ENCODE measurements around the gene ARHGEF10L. TPM values are rescaled to one million over a fixed set of nuclear protein-coding genes. Genes with fewer than 3 reads are reported as not detected.

The ARHGEF10L gene
- total RNA-seq, 1 donor from 2014 or later, result 20.4 TPM

GRCh38 chr1:17669866-17670451 lies 130.5 kb downstream of the ARHGEF10L start:
- DNase-seq (ENCODE audit: extremely low read depth, low read depth, low spot score), result no peak

- DNase-seq (ENCODE audit: extremely low read depth, low read depth, low spot score), result no peak
Measured at GRCh38 chr1:17670587-17671313, 131.3 kb downstream of the ARHGEF10L start.

GRCh38 chr1:17671314-17671705 lies 131.8 kb downstream of the ARHGEF10L start:
- no peak for DNase-seq (ENCODE audit: extremely low read depth, low read depth, low spot score)

GRCh38 chr1:17671741-17672140 lies 132.2 kb downstream of the ARHGEF10L start:
- DNase-seq (ENCODE audit: extremely low read depth, low read depth, low spot score), result no peak

GRCh38 chr1:17672226-17672625 lies 132.7 kb downstream of the ARHGEF10L start:
- no peak for DNase-seq (ENCODE audit: extremely low read depth, low read depth, low spot score)

GRCh38 chr1:17673329-17674072 lies 134.0 kb downstream of the ARHGEF10L start:
- DNase-seq (ENCODE audit: extremely low read depth, low read depth, low spot score), result no peak

- no peak for DNase-seq (ENCODE audit: extremely low read depth, low read depth, low spot score)
Measured at GRCh38 chr1:17674726-17675500, 135.4 kb downstream of the ARHGEF10L start.

GRCh38 chr1:17675744-17676143 lies 136.2 kb downstream of the ARHGEF10L start:
- DNase-seq (ENCODE audit: extremely low read depth, low read depth, low spot score), result no peak

- DNase-seq (ENCODE audit: extremely low read depth, low read depth, low spot score), result no peak
Measured at GRCh38 chr1:17676387-17677060, 137.0 kb downstream of the ARHGEF10L start.

- DNase-seq (ENCODE audit: extremely low read depth, low read depth, low spot score), result no peak
Measured at GRCh38 chr1:17678011-17678410, 138.5 kb downstream of the ARHGEF10L start.

- DNase-seq (ENCODE audit: extremely low read depth, low read depth, low spot score), result no peak
Measured at GRCh38 chr1:17679856-17680255, 140.4 kb downstream of the ARHGEF10L start.

GRCh38 chr1:17680308-17680707 lies 140.8 kb downstream of the ARHGEF10L start:
- no peak for DNase-seq (ENCODE audit: extremely low read depth, low read depth, low spot score)

- no peak for DNase-seq (ENCODE audit: extremely low read depth, low read depth, low spot score)
Measured at GRCh38 chr1:17682400-17682799, 142.9 kb downstream of the ARHGEF10L start.

GRCh38 chr1:17683598-17683997 lies 144.1 kb downstream of the ARHGEF10L start:
- no peak for DNase-seq (ENCODE audit: extremely low read depth, low read depth, low spot score)

- no peak for DNase-seq (ENCODE audit: extremely low read depth, low read depth, low spot score)
Measured at GRCh38 chr1:17684810-17685209, 145.3 kb downstream of the ARHGEF10L start.

- no peak for DNase-seq (ENCODE audit: extremely low read depth, low read depth, low spot score)
Measured at GRCh38 chr1:17686258-17686657, 146.8 kb downstream of the ARHGEF10L start.

- DNase-seq (ENCODE audit: extremely low read depth, low read depth, low spot score), result no peak
Measured at GRCh38 chr1:17687145-17687544, 147.6 kb downstream of the ARHGEF10L start.

- DNase-seq (ENCODE audit: extremely low read depth, low read depth, low spot score), result no peak
Measured at GRCh38 chr1:17688217-17688810, 148.8 kb downstream of the ARHGEF10L start.

GRCh38 chr1:17689011-17689410 lies 149.5 kb downstream of the ARHGEF10L start:
- DNase-seq (ENCODE audit: extremely low read depth, low read depth, low spot score), result no peak

Data from glomerular endothelial cell (primary cell).